Endothelial cell of umbilical vein (primary cell): Measurements from ENCODE around the gene CFAP107. TPM values are rescaled to one million over a fixed set of nuclear protein-coding genes. Genes with fewer than 3 reads are reported as not detected.
"Not testable (repeated sequence)": the region's sequence is repeated elsewhere in the genome, so short reads cannot be mapped to it uniquely, and the experiment has no call there.

Experiments used
- BruUV-seq: library from RNA; stranded (reverse); fragments of 400-500 nt; replicated peaks from 2 replicates; lab custom pipeline; 2021; lab: Mats Ljungman, UMichigan
- CTCF ChIA-PET: fragments of 300-600, 350-600 bp; sonication (Branson Sonifier 250); formaldehyde crosslinking; loops from one replicate; lab custom pipeline; 2021; ENCODE audit warnings: antibody characterized with exemption, inconsistent platforms; lab: Charles Lee
- POLR2A ChIA-PET: fragments of 300-600, 350-600 bp; sonication (Branson Sonifier 250); formaldehyde crosslinking; loops from one replicate; lab custom pipeline; 2021; ENCODE audit warnings: antibody characterized with exemption, inconsistent platforms; lab: Charles Lee
- DNase-seq: peaks from one replicate; pipeline ENCODE4 v3.0.0-alpha.2; 2011; ENCODE audit warnings: low read depth, low spot score
- FAIRE-seq: peaks from 2 replicates; lab custom pipeline; 2011; peaks lifted over from hg19 to GRCh38; lab: Jason Lieb, UNC
- H2AFZ ChIP-seq: 2 replicates; pipeline ENCODE4 v1.6.0; 2012; ENCODE audit warnings: low read depth, low read length, control low read depth, inconsistent platforms
- H3K27ac ChIP-seq: 2 replicates; pipeline ENCODE4 v1.5.1; 2011; ENCODE audit warnings: low read depth, mild to moderate bottlenecking, control low read depth, low read length, moderate library complexity; ENCODE audit not compliant: insufficient read depth
- H3K27me3 ChIP-seq, 2 experiments: 2 replicates each; pipeline versions ENCODE4 v1.6.0 to v1.6.1; 2011; ENCODE audit warnings: low read length in 2 of 2, mixed read lengths in 1 of 2; ENCODE audit not compliant: control insufficient read depth in 2 of 2, insufficient read depth in 2 of 2
- H3K36me3 ChIP-seq, 2 experiments: 2 replicates in 1 of 2; 3 replicates in 1 of 2; pipeline ENCODE4 v1.5.1; 2011; ENCODE audit warnings: low read length in 2 of 2, mild to moderate bottlenecking in 1 of 2, moderate library complexity in 1 of 2; ENCODE audit not compliant: control insufficient read depth in 2 of 2, insufficient read depth in 2 of 2; ENCODE audit errors: extremely low read depth in 1 of 2
- H3K4me1 ChIP-seq: 3 replicates; pipeline ENCODE4 v1.5.1; 2011; ENCODE audit warnings: mild to moderate bottlenecking, low read length; ENCODE audit not compliant: control insufficient read depth, insufficient read depth; ENCODE audit errors: extremely low read depth
- H3K4me2 ChIP-seq: 2 replicates; pipeline ENCODE4 v1.6.1; 2011; ENCODE audit warnings: low read length, control low read depth, mixed read lengths; ENCODE audit not compliant: insufficient read depth
- H3K4me3 ChIP-seq, 3 experiments: fragments of 200-600 bp in 1 of 3; sonication (generic), shearing (Covaris generic) in 1 of 3; replicated peaks in 1 of 3; 2 replicates each; pipeline ENCODE4 v1.5.1; 2011 to 2016; ENCODE audit warnings: control low read depth in 3 of 3, low read length in 3 of 3, mild to moderate bottlenecking in 2 of 3, inconsistent platforms in 1 of 3, low read depth in 1 of 3, moderate library complexity in 1 of 3; ENCODE audit not compliant: insufficient read depth in 1 of 3
- H3K79me2 ChIP-seq: 2 replicates; pipeline ENCODE4 v1.6.0; 2012; ENCODE audit warnings: low read length, inconsistent platforms; ENCODE audit not compliant: control insufficient read depth, insufficient read depth
- H3K9ac ChIP-seq: replicated peaks from 2 replicates; pipeline ENCODE3; 2011; ENCODE audit warnings: low read length, control low read depth; ENCODE audit not compliant: insufficient read depth; ENCODE audit errors: extremely low read depth
- H3K9me1 ChIP-seq: replicated peaks from 3 replicates; pipeline ENCODE4 v1.6.0; 2011; ENCODE audit warnings: mild to moderate bottlenecking, low read length; ENCODE audit not compliant: control insufficient read depth, insufficient read depth; ENCODE audit errors: extremely low read depth
- H3K9me3 ChIP-seq: replicated peaks from 2 replicates; pipeline ENCODE4 v1.5.1; 2012; ENCODE audit warnings: low read length, inconsistent platforms; ENCODE audit not compliant: control insufficient read depth, insufficient read depth
- H4K20me1 ChIP-seq: replicated peaks from 2 replicates; pipeline ENCODE3; 2011; ENCODE audit warnings: mild to moderate bottlenecking, low read length; ENCODE audit not compliant: control insufficient read depth, insufficient read depth; ENCODE audit errors: extremely low read depth
- dilution Hi-C: fragments of 300-500 bp; cut with MboI; formaldehyde crosslinking; loops from one replicate; pipeline ENCODE4 v1.15.0; 2019; ENCODE audit warnings: low sequenced_read_pairs; ENCODE audit not compliant: extremely low pct_ligation_motif_present
- intact Hi-C: fragments of 100-400 bp; cut with micrococcal nuclease; formaldehyde crosslinking; loops from one replicate; pipeline ENCODE4 v1.10.0; 2022
- polyA plus RNA-seq, 4 experiments: library from polyadenylated mRNA; depleted of rRNA in 3 of 4; stranded (reverse) in 3 of 4; unstranded in 1 of 4; fragments of >200 nt; gene quantifications; 2 replicates each; pipeline versions ENCODE4 v1.2.1 to v1.2.3, GENCODE V29; 2011 to 2012; ENCODE audit warnings: missing spikeins in 1 of 4
- total RNA-seq: library from RNA; stranded (reverse); gene quantifications from 2 replicates; pipeline ENCODE4 v1.2.3, GENCODE V29; 2021

The CFAP107 gene
- total and polyA plus RNA-seq, 2 donors (not counting 3 experiments of a cell fraction or from before 2014, with no cell fraction given): not detected

GRCh38 chr1:12783783-12784182 is 37.8 kb downstream of the CFAP107 start:
- H3K4me1 ChIP-seq, H4K20me1 ChIP-seq, H3K4me2 ChIP-seq, CTCF ChIA-PET, H3K79me2 ChIP-seq, BruUV-seq, dilution Hi-C loops, H3K36me3 ChIP-seq, DNase-seq, H3K9me3 ChIP-seq, POLR2A ChIA-PET, H3K27ac ChIP-seq, H3K9ac ChIP-seq, H3K4me3 ChIP-seq, FAIRE-seq, intact Hi-C loops, H2AFZ ChIP-seq, H3K9me1 ChIP-seq, H3K27me3 ChIP-seq: not testable (repeated sequence)

- H3K9ac ChIP-seq, H3K4me1 ChIP-seq, H3K4me2 ChIP-seq, BruUV-seq, CTCF ChIA-PET, FAIRE-seq, H3K27ac ChIP-seq, POLR2A ChIA-PET, DNase-seq, H3K9me1 ChIP-seq, H3K79me2 ChIP-seq, H3K36me3 ChIP-seq, H3K27me3 ChIP-seq, H3K4me3 ChIP-seq, H4K20me1 ChIP-seq, H2AFZ ChIP-seq, H3K9me3 ChIP-seq, dilution Hi-C loops, intact Hi-C loops: not testable (repeated sequence)
These were observed 38.7 kb downstream of the CFAP107 start for GRCh38 chr1:12784729-12785128.

GRCh38 chr1:12791097-12791496 is 45.1 kb downstream of the CFAP107 start, which contains the start of gene PRAMEF1:
PRAMEF1 (plus strand) TSS chr1:12791397; CDS start chr1:12793228, 1,831 bp downstream.
- BruUV-seq, dilution Hi-C loops, H4K20me1 ChIP-seq, intact Hi-C loops, H3K27me3 ChIP-seq, FAIRE-seq, H3K4me2 ChIP-seq, POLR2A ChIA-PET, H2AFZ ChIP-seq, DNase-seq, H3K4me1 ChIP-seq, H3K79me2 ChIP-seq, H3K4me3 ChIP-seq, H3K9me3 ChIP-seq, H3K9me1 ChIP-seq, CTCF ChIA-PET, H3K9ac ChIP-seq, H3K36me3 ChIP-seq, H3K27ac ChIP-seq: not testable (repeated sequence)
